ENCODE results near the gene ITPR2. TPM values are rescaled to one million over a fixed set of nuclear protein-coding genes. Genes with fewer than 3 reads are reported as not detected.

Gene ITPR2
- total and polyA plus RNA-seq, 2 of the 8 experiments (the other 6 are each of a cell fraction or from before 2014, with no cell fraction given), result 4.1 to 48.3 TPM

DNA sequence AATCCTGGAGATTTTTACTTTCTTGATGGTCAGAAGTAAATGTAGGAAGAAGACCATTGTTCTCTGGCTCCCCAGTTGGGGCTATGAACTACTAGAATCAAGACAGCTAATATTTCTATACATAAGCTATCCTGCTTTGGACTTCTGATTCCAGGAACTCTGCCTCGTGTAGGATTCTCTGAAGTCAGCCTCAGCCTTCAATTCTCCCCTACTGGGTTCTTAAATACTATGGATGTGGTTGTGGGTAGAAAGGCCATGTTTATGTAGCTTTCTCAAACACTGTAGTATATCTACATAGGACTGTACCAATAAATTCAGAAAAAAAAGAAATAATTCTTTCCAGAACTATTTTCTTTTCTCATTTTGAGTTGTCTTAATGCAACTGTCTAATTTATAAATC is 302.5 kb downstream of the ITPR2 start:
- H3K36me3 ChIP-seq (ENCODE audit: control insufficient read depth in 2 of 4, insufficient read depth in 4 of 4, low read length in 3 of 4), result peaks cover 0 to 6% (median 3%) of the 10 kb centered on the region in 4 experiments; a peak in 3 of 8 replicates
- H2AFZ ChIP-seq (ENCODE audit: low read length), result no peak overlapping the region
- H2BK20ac ChIP-seq (ENCODE audit: low read length), result no peak overlapping the region
- H3K56ac ChIP-seq (replicated peaks; ENCODE audit: insufficient read length, low read depth, low read length), result no peak overlapping the region
- H2BK15ac ChIP-seq (ENCODE audit: low read length), result no peak overlapping the region
- 95% methylated on average over 1 of the region's 1 CpG; no CpG with 5 or more reads in 1 of the 2 experiments for WGBS, 2 experiments (ENCODE audit: extremely low coverage in 1 of 2, insufficient coverage in 1 of 2, insufficient read length in 1 of 2, insufficient replicate concordance in 2 of 2, low coverage in 1 of 2, low lambda C conversion rate in 2 of 2, missing lambda C conversion rate in 1 of 2)
- DNase-seq (ENCODE audit: low read depth in 1 of 2, low spot score in 2 of 2) (no peak), FAIRE-seq (no peak)
- no peak overlapping the region for H4K91ac ChIP-seq (replicated peaks; ENCODE audit: insufficient read length, low read length)
- no peak overlapping the region for H2AK5ac ChIP-seq (ENCODE audit: low read depth, low read length)
- no peaks in the 10 kb centered on the region for H4K20me1 ChIP-seq (replicated peaks in 1 of 2; ENCODE audit: control insufficient read depth in 1 of 2, insufficient read depth in 2 of 2, low read length in 2 of 2)
- H3K23me2 ChIP-seq (ENCODE audit: low read depth, low read length), result no peaks in the 10 kb centered on the region
- no peak overlapping the region for H3K4me3 ChIP-seq (ENCODE audit: extremely low read depth in 1 of 4, insufficient read depth in 2 of 4, low read depth in 3 of 4, low read length in 4 of 4)
- no peak overlapping the region for H3K4ac ChIP-seq (replicated peaks; ENCODE audit: insufficient read length, low read depth, low read length)
- no peak overlapping the region for H3K4me2 ChIP-seq (ENCODE audit: insufficient read depth in 1 of 2, low read depth in 2 of 2, low read length in 2 of 2)
- no peak overlapping the region for H3K27ac ChIP-seq (ENCODE audit: low read depth, low read length)
- H4K5ac ChIP-seq (ENCODE audit: insufficient read length, low read depth, low read length), result no peak overlapping the region
- no peak overlapping the region for H3K18ac ChIP-seq (ENCODE audit: extremely low read depth, low read length)
- ChIA-PET POLR2A (ENCODE audit: partially characterized antibody) (no interaction called here), CTCF (ENCODE audit: partially characterized antibody) (interaction anchor here (1.3 kb wide), 1 partner anchor 11 kb away, joined by 5 read pairs; no protein-coding TSS in a partner anchor)
- no peaks in the 10 kb centered on the region for H3K79me1 ChIP-seq (ENCODE audit: low read depth, low read length)
- no peak overlapping the region for H3K9ac ChIP-seq (replicated peaks in 1 of 4; ENCODE audit: extremely low read depth in 1 of 4, low read depth in 3 of 4, low read length in 3 of 4)
- no peak overlapping the region for H2BK120ac ChIP-seq (replicated peaks; ENCODE audit: low read depth, low read length)
- H3K79me2 ChIP-seq (ENCODE audit: control insufficient read depth in 1 of 2, insufficient read depth in 2 of 2, low read length in 2 of 2), result no peaks in the 10 kb centered on the region
- H3K4me1 ChIP-seq (replicated peaks in 1 of 4; ENCODE audit: control insufficient read depth in 3 of 4, insufficient read depth in 4 of 4, low read length in 3 of 4), result no peaks in the 10 kb centered on the region
- H3K9me3 ChIP-seq (ENCODE audit: insufficient read depth in 2 of 2, low read depth in 1 of 2, low read length in 1 of 2), result peaks cover 4 to 7% of the 10 kb centered on the region in 2 experiments; a peak in 3 of 4 replicates
- no peak overlapping the region for H3K23ac ChIP-seq (ENCODE audit: insufficient read length)
- no peak overlapping the region for H2BK12ac ChIP-seq (ENCODE audit: low read depth, low read length)
- no peaks in the 10 kb centered on the region for H3K27me3 ChIP-seq (replicated peaks in 1 of 4; ENCODE audit: control insufficient read depth in 3 of 4, extremely low read depth in 1 of 4, insufficient read depth in 3 of 4, low read length in 3 of 4)
- no peak overlapping the region for H2BK5ac ChIP-seq (ENCODE audit: low read depth, low read length)
- no peak overlapping the region for H4K8ac ChIP-seq (ENCODE audit: extremely low read depth, insufficient read depth, low read length)
- TF ChIP-seq SP4 (IDR thresholded peaks at IDR 0.05; ENCODE audit: low read length) (no peak), CBX5 (IDR thresholded peaks at IDR 0.05; ENCODE audit: low read depth, low read length) (no peak), JUND (IDR thresholded peaks at IDR 0.05; ENCODE audit: low read length) (no peak)
- H3K14ac ChIP-seq (ENCODE audit: insufficient read length), result no peak overlapping the region
